NCI-H510A treated with DMSO at 0.1 percent for 48 hours (cell line): ENCODE measurements around the gene VKORC1.

Source experiments
- DNase-seq: peaks from one replicate; lab custom pipeline; 2025; lab: John Stamatoyannopoulos, UW

VKORC1 gene

DNA sequence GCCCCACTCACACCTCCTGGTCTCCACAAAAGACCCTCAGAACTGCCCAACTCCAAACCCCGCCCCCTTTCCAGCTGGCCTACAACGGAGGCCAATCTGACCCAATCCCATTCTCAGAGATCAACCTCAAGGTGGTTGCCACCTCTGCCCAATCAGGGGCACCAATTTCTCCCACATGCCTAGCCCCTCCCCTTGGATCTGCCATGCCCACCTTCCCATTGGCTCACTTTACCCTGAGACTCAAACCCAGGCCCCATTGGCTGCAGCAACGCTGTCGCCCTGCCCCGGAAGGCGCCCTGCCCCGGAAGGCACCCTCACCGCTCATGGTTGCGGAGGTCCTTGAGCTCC, 31.1 kb downstream of the VKORC1 start:
- DNase-seq, result no peak

DNA sequence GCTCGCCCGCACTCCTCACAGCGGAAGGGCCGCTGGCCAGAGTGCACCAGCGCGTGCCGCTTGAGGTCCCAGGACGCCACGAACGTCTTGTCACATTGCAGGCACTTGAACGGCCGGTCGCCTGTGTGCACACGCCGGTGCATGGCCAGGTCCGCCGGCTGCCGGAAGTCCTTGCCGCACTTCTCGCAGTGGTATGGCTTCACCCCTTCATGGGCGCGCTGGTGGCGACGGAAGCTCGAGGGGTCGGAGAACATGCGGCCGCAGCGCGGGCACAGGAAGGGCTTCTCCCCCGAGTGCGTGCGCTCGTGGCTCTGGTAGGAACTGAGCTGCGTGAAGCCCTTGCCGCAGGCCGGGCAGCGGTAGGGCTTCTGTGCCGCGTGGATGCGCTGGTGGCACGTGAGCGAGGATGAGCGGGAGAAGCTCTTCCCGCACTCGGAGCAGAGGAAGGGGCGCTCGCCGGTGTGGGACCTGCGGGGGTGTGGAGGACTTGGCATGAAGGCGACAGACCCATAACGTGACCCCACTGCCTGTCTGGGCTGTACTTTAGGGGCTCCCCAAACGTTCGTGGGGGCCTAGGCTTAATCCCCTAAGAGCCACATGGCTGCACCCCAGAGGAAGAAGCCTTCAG, 32.7 kb downstream of the VKORC1 start:
- no peak for DNase-seq

DNA sequence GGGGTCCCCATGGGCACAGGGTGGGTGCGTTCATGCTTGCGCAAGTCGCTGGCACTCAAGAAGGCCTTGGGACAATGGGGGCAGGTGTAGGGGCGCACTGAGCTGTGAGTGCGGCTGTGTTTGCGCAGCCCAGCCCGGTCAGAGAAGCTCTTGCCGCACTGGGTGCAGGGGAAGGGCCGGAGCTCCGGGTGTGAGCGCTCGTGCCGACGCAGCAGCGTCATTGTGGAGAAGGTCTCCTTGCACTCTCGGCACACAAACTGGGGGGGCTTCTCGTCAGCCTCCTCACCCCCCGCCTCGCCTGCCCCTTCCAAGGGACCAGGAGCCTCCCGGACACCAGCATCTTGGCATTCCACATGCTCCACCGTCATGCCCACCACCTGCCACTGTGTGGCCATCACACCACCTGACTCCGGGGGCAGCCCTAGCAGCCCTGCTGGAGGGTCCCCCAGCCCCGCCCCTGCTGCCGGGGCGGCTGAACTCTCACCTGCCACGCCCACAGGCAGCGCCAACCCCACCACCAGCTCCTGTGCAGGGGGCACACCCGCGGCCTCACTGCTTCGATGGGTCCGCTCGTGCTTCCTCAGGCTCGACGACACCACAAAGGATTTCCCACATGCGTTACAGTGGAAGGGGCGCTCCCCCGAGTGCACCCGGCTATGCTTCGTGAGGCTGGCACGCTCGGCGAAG, 33.3 kb downstream of the VKORC1 start:
- no peak for DNase-seq

DNA sequence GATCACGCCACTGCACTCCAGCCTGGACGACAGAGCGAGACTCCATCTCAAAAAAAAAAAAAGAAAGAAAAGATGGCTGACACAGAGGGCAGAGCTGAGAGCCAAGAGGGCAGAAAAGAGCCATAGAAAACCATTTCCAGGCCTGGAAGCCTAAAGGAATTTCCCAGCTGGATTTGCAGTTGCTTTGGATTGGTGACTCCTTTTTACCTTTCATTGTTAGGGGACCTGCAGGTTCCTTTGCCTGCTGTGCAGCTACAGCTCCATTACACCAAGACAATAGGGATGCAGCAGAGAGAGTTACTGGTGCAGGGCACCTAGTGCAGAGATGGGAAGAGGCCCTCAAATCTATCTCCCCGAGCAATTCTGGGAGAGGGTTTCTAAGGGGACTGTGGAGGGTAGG, 39.0 kb downstream of the VKORC1 start:
- DNase-seq, result no peak

DNA sequence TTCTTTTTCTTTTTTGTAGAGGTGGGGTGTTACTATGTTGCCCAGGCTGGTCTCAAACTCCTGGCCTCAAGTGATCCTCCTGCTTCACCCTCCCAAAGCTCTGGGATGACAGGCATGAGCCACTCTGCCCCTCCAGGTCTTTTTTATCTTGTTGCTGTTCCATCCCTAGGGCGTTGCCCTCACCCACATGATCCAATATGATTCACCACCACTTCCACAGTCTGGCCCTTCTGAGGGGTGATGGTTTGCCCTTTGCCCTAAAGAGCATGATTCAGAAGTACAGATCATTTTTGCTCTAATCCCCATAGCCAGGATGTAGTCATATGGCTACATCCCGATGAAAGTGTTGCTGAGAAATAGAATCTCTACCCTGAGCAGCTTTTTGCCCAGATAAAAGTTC, 42.5 kb downstream of the VKORC1 start:
- DNase-seq, result no peak

DNA sequence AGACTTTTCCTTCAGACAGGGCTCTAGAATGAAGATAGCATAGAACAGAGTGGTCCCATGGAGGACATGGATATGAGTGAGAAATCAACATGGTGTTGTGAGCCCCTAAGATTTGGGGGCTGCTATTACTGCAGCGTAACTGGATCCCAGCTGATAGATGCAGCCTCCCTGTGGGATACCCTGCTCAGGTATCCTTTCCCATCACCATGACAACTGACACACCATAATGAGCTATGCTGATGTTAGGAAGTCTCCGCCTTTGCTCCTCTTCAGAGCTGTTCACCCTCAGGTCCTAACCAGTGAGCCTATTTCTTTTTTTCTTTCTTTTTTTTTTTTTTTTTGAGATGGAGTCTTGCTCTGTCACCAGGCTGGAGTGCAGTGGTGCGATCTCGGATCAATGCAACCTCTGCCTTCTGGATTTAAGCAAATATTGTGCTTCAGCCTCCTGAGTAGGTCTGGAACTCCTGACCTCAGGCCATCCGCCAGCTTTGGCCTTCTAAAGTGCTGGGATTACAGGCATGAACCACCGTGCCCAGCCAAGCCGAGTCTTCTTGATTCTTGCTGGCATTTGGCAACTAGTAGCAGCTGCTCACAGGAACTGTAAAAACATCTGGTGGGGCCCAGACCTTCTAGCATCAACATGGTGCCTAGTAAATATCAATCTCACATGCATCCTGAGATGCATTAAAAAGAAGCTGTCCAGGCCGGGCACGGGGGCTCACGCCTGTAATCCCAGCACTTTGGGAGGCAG, 44.1 kb downstream of the VKORC1 start:
- DNase-seq, result no peak

DNA sequence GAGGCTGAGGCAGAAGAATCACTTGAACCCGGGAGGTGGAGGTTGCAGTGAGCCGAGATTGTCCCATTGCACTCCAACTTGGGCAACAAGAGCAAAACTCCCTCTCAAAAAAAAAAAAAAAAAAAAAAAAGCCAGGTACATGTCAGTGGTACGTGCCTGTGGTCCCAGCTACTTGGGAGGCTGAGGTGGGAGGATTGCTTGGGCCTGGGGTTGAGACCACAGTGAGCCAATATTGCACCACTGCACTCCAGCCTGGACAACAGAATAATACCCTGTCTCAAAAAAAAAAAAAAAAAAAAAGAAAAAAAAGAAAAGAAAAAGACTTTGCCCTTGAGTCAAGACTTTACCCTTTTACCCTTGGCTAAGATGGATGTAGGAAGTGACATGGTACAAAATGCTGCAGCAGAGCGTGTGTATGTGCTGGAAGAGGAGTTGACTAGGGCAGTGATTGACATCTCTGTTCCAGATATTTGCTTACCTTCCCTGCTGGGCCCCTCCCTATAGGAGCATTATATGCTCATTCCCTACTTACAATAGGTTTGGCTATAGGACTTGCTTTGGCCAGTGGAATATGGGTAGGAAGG, 50.6 kb downstream of the VKORC1 start:
- no peak for DNase-seq

DNA sequence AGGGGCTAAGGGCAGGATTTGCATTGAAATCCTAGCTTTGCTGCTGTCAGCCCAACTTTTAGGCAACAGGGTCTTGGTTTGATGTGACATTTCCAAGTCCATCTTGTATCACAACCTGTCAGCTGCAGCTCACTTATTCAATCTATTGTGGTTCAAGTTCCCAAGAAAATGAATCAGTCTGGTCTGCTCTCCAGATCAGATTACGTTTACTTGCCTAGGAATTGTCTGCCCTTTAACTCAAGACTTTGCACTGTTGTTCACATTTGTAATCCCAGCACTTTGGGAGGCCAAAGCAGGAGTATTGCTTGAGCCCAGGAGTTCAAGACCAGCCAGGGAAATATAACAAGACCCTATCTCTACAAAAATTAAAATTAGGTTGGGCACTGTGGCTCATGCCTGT, 51.2 kb downstream of the VKORC1 start:
- no peak for DNase-seq

DNA sequence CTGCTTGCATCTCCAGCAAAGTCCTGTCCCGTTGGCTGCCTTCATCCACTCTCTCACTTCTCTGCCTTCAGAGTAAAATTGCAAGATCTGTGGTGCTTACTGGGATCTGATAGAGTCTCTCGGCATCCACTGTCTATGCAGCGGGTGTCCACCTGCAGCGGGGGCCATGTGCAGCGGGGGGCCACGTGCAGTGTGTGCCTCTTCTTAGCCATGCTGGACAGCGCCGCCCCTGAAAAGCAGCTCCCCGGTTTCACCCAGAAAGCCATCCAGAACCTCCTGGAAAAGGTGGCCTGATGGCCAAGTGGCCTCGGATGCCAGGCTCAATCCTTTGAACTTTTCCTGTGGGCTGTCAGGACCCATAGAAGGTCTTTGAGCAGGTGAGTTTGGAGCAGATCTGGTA, 51.7 kb downstream of the VKORC1 start:
- DNase-seq, result no peak
